Neuronal stem cell (in vitro differentiated cells): Measurements from ENCODE around the gene FAM156B.
"Not testable (repeated sequence)": the region's sequence is repeated elsewhere in the genome, so short reads cannot be mapped to it uniquely, and the experiment has no call there.

ENCODE experiments used
- DNase-seq: peaks from one replicate; pipeline ENCODE4 v3.0.0-alpha.2; 2013; ENCODE audit warnings: low spot score
- H2AFZ ChIP-seq: one replicate; pipeline ENCODE4 v1.6.1; 2013; ENCODE audit warnings: mild to moderate bottlenecking, low read length, inconsistent platforms
- H2AK5ac ChIP-seq: 2 replicates; pipeline ENCODE4 v1.6.1; 2013; ENCODE audit warnings: low read depth, mild to moderate bottlenecking, inconsistent platforms, low read length, moderate library complexity, mixed read lengths
- H2BK120ac ChIP-seq: 2 replicates; pipeline ENCODE4 v1.6.1; 2013; ENCODE audit warnings: low read depth, mild to moderate bottlenecking, inconsistent platforms, low read length, moderate library complexity, mixed read lengths
- H2BK12ac ChIP-seq: one replicate; pipeline ENCODE4 v1.6.1; 2013; ENCODE audit warnings: low read length, inconsistent platforms
- H2BK15ac ChIP-seq: 2 replicates; pipeline ENCODE4 v1.6.1; 2013; ENCODE audit warnings: mild to moderate bottlenecking, low read length, inconsistent platforms, mixed read lengths
- H2BK5ac ChIP-seq: one replicate; pipeline ENCODE4 v1.6.1; 2013; ENCODE audit warnings: inconsistent platforms, mild to moderate bottlenecking, low read length, moderate library complexity
- H3K14ac ChIP-seq: one replicate; pipeline ENCODE4 v1.6.1; 2013; ENCODE audit warnings: low read length, inconsistent platforms
- H3K18ac ChIP-seq: 2 replicates; pipeline ENCODE4 v1.6.1; 2013; ENCODE audit warnings: low read length, inconsistent platforms
- H3K23ac ChIP-seq: 2 replicates; pipeline ENCODE4 v1.6.1; 2013; ENCODE audit warnings: low read depth, mild to moderate bottlenecking, mixed read lengths, low read length, inconsistent platforms; ENCODE audit not compliant: poor library complexity
- H3K27ac ChIP-seq: replicated peaks from 3 replicates; pipeline ENCODE4 v1.5.1; 2013; ENCODE audit warnings: low read length, inconsistent platforms
- H3K27me3 ChIP-seq, 3 experiments: 2 replicates each; pipeline ENCODE4 v1.6.1; 2013; ENCODE audit warnings: low read length in 3 of 3, mild to moderate bottlenecking in 2 of 3, inconsistent platforms in 1 of 3, low read depth in 1 of 3, mixed read lengths in 1 of 3, moderate library complexity in 1 of 3; ENCODE audit not compliant: control insufficient read depth in 3 of 3, insufficient read depth in 3 of 3
- H3K36me3 ChIP-seq, 2 donors: replicated peaks in 1 of 2; 2 replicates each; pipeline ENCODE4 v1.6.1; 2013; ENCODE audit warnings: low read length in 2 of 2; ENCODE audit not compliant: control insufficient read depth in 2 of 2, insufficient read depth in 2 of 2
- H3K4ac ChIP-seq: 2 replicates; pipeline ENCODE4 v1.6.1; 2013; ENCODE audit warnings: inconsistent platforms, mild to moderate bottlenecking, low read length, moderate library complexity
- H3K4me1 ChIP-seq, 2 donors: 1 replicate in 1 of 2; 2 replicates in 1 of 2; pipeline ENCODE4 v1.6.1; 2013; ENCODE audit warnings: low read length in 2 of 2, low read depth in 1 of 2; ENCODE audit not compliant: control insufficient read depth in 2 of 2, insufficient read depth in 1 of 2
- H3K4me2 ChIP-seq: one replicate; pipeline ENCODE4 v1.6.1; 2013; ENCODE audit warnings: mild to moderate bottlenecking, low read length, inconsistent platforms; ENCODE audit not compliant: insufficient read depth, poor library complexity, severe bottlenecking
- H3K4me3 ChIP-seq, 2 donors: 2 replicates each; pipeline ENCODE4 v1.5.1; 2013; ENCODE audit warnings: low read length in 2 of 2, mild to moderate bottlenecking in 2 of 2, inconsistent platforms in 1 of 2, moderate library complexity in 1 of 2
- H3K79me1 ChIP-seq: one replicate; pipeline ENCODE4 v1.6.1; 2013; ENCODE audit warnings: low read depth, mild to moderate bottlenecking, inconsistent platforms, low read length, moderate library complexity
- H3K9ac ChIP-seq: one replicate; pipeline ENCODE4 v1.6.1; 2013; ENCODE audit warnings: mild to moderate bottlenecking, low read depth, low read length, inconsistent platforms; ENCODE audit not compliant: poor library complexity
- H3K9me3 ChIP-seq, 2 donors: replicated peaks in 1 of 2; 2 replicates each; pipeline versions ENCODE3 to v1.6.1; 2013; ENCODE audit warnings: low read length in 2 of 2, mild to moderate bottlenecking in 2 of 2, inconsistent platforms in 1 of 2, low read depth in 1 of 2, mixed read lengths in 1 of 2, moderate library complexity in 1 of 2; ENCODE audit not compliant: control insufficient read depth in 2 of 2, insufficient read depth in 1 of 2
- H4K8ac ChIP-seq: one replicate; pipeline ENCODE4 v1.6.1; 2013; ENCODE audit warnings: low read depth, mild to moderate bottlenecking, inconsistent platforms, low read length, moderate library complexity
- H4K91ac ChIP-seq: one replicate; pipeline ENCODE4 v1.6.1; 2013; ENCODE audit warnings: low read length, low read depth, mild to moderate bottlenecking, inconsistent platforms; ENCODE audit not compliant: poor library complexity
- WGBS, 2 donors: extraction: QIAGEN DNeasy Blood & Tissue Kit; methylation state at CpG; one replicate each; pipeline ENCODE4 v1.1.7; 2013; ENCODE audit warnings: missing lambda C conversion rate in 2 of 2, mixed read lengths in 1 of 2; ENCODE audit not compliant: insufficient read length in 2 of 2, insufficient replicate concordance in 1 of 2; ENCODE audit errors: extremely low coverage in 2 of 2; 5-methylcytosine and 5-hydroxymethylcytosine counted together

The FAM156B gene

DNA sequence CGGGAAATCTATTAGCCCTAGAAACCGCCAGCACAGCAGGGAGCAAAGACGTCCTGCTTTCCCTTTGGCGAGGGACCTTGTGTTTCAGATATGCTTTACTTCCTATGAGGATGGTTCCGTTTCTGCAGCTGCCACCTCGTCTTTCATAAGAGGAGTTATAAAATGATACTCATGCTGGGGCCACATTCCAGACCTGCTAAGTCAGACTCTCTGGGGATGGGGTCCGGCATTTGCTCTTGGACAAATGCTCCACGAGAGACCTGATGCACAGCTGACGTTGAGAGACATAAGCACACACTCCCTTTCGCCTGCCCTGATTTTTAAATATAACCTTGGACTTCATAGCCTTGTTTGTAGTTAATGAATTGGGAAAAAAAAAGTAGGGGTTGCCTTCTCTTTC, 44.6 kb downstream of the FAM156B start:
- not testable (repeated sequence) for H3K27me3 ChIP-seq, H3K79me1 ChIP-seq, H4K91ac ChIP-seq, H3K4me2 ChIP-seq, H2BK120ac ChIP-seq, H2BK5ac ChIP-seq, H3K23ac ChIP-seq, H3K9me3 ChIP-seq, H3K18ac ChIP-seq, H4K8ac ChIP-seq, H3K9ac ChIP-seq, H3K36me3 ChIP-seq, H2AK5ac ChIP-seq, H3K4ac ChIP-seq, H3K4me1 ChIP-seq, H2AFZ ChIP-seq, H3K14ac ChIP-seq, H2BK15ac ChIP-seq, H3K4me3 ChIP-seq, H2BK12ac ChIP-seq, DNase-seq, H3K27ac ChIP-seq
- no CpG with 5 or more reads among the region's 10 CpGs for WGBS, 2 donors

DNA sequence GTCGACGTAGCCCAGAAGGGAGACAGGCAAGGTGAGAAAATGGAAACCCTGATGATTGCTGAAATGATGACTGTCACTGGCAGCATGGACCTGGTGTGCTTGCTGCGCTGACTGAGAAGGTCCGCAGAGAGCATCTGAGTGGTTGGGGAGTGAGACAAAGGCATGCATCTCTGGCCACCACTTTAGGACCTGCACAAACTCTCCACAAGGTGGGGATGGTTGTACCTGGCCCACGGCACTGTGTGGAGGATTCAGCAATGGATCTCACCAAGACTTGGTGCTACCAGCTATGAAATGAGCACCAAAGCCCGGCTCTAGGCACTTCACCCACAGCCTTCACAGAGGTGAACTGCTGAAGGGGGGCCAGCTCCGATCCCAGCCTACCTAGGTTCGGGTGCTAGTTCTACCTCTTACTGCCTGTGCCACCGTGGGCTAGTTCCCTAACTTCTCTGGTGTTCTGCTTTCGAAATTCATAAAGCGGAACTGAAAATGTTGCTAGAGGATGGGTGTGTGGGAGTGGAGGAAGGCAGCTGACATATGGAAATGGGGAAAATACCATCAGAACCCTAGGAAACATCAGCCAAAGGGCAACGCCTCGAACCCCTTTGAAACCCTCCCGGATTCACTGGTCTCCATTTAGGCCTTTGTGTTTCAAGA, 48.8 kb downstream of the FAM156B start:
- H3K4me3 ChIP-seq, H2AFZ ChIP-seq, H2BK5ac ChIP-seq, H4K8ac ChIP-seq, H3K9me3 ChIP-seq, H3K36me3 ChIP-seq, H3K4me1 ChIP-seq, H2BK12ac ChIP-seq, H3K4me2 ChIP-seq, H2AK5ac ChIP-seq, H4K91ac ChIP-seq, H3K18ac ChIP-seq, H3K4ac ChIP-seq, H2BK15ac ChIP-seq, H3K9ac ChIP-seq, H2BK120ac ChIP-seq, H3K79me1 ChIP-seq, DNase-seq, H3K14ac ChIP-seq, H3K23ac ChIP-seq, H3K27me3 ChIP-seq, H3K27ac ChIP-seq: not testable (repeated sequence)
- WGBS, 2 donors = no CpG with 5 or more reads among the region's 14 CpGs

DNA sequence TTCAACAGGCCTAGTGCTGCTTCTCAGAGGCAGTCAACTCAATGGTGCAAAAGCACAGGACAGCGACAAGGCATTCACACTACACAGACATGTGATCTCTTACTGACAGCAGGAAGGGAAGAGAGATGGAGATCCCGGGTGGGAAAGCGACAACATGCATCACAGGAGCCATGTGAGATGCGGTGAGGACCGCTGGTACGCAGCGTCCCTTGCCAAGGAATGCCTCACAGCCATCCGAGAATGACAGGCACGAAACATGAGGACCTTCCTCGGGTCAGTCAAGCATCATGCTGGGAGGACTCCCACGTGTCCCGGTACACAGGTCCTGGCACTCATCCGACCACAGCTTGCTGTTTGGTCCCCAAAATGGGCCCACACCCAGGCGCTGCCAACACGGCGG, 50.4 kb downstream of the FAM156B start:
- WGBS, 2 donors = no CpG with 5 or more reads among the region's 16 CpGs
- not testable (repeated sequence) for H3K9me3 ChIP-seq, H3K4me1 ChIP-seq, H3K79me1 ChIP-seq, H4K8ac ChIP-seq, H3K9ac ChIP-seq, H2BK15ac ChIP-seq, H3K23ac ChIP-seq, H3K36me3 ChIP-seq, H3K4ac ChIP-seq, H3K14ac ChIP-seq, H3K27ac ChIP-seq, H2AK5ac ChIP-seq, H2AFZ ChIP-seq, H2BK5ac ChIP-seq, H3K18ac ChIP-seq, DNase-seq, H2BK12ac ChIP-seq, H4K91ac ChIP-seq, H3K4me2 ChIP-seq, H3K27me3 ChIP-seq, H2BK120ac ChIP-seq, H3K4me3 ChIP-seq

DNA sequence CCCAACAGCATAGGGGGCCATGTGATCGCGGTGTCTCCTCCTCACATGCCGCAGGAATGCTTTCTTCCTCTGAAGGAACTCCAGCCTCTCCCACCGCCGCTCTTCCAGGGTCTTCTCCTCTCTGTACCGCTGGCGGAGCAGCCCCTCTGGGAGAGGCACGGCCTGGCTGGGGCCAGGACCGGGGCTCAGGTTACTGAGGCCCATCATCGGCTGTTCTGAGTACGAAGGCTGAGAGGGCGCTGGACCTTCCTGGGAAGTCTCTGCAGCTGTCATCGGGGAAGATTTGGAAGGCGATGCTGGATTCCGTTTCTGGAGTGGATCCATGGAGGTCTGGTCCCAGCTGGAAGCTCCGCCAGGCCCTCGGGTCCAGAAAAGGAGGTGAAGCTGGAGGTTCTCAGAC, 51.1 kb downstream of the FAM156B start:
- H3K4me3 ChIP-seq, H3K36me3 ChIP-seq, H2BK5ac ChIP-seq, H3K23ac ChIP-seq, H3K14ac ChIP-seq, H3K27me3 ChIP-seq, H2BK120ac ChIP-seq, H2BK15ac ChIP-seq, H3K79me1 ChIP-seq, H2AK5ac ChIP-seq, DNase-seq, H4K8ac ChIP-seq, H3K27ac ChIP-seq, H3K4me2 ChIP-seq, H2BK12ac ChIP-seq, H3K4me1 ChIP-seq, H3K4ac ChIP-seq, H3K9me3 ChIP-seq, H4K91ac ChIP-seq, H2AFZ ChIP-seq, H3K9ac ChIP-seq, H3K18ac ChIP-seq: not testable (repeated sequence)
- WGBS, 2 donors = no CpG with 5 or more reads among the region's 17 CpGs
